K562 (cell line): Measurements from ENCODE around the gene KCNJ4.

ENCODE experiments used
- CREM ChIP-seq: IDR thresholded peaks from 2 replicates; pipeline ENCODE4 v1.6.1; 2014; ENCODE audit warnings: antibody characterized with exemption, low read depth
- EZH2 ChIP-seq: IDR thresholded peaks from 2 replicates; pipeline ENCODE4 v1.6.1; 2012; ENCODE audit warnings: low read depth, mild to moderate bottlenecking, inconsistent platforms, low read length, borderline replicate concordance
- FOXA1 ChIP-seq: fragments of 450-650 bp; IDR thresholded peaks from 2 replicates; pipeline ENCODE4 v1.6.1; 2016; ENCODE audit warnings: mild to moderate bottlenecking, borderline replicate concordance
- JUNB ChIP-seq: fragments of 450-650 bp; formaldehyde crosslinking; conservative IDR thresholded peaks from 2 replicates; pipeline ENCODE4 v1.4.0; 2020; ENCODE audit warnings: mild to moderate bottlenecking
- MAFF ChIP-seq: IDR thresholded peaks from 2 replicates; pipeline ENCODE4 v1.6.1; 2012; ENCODE audit warnings: low read length, improper control_type of control experiment
- MEF2A ChIP-seq: IDR thresholded peaks from 2 replicates; pipeline ENCODE4 v1.6.1; 2011; ENCODE audit warnings: low read depth, mild to moderate bottlenecking, low read length, moderate library complexity; ENCODE audit not compliant: control insufficient read depth
- NR2C2 ChIP-seq, 2 experiments: fragments of 200-800 bp in 1 of 2; sonication (Bioruptor generic) in 1 of 2; sonication (generic) in 1 of 2; formaldehyde crosslinking in 1 of 2; IDR thresholded peaks; 2 replicates each; pipeline versions ENCODE4 v1.6.1 to v1.8.0; 2016 to 2022; ENCODE audit warnings: mild to moderate bottlenecking in 1 of 2, missing compliant biosample characterization in 1 of 2, missing genetic modification characterization in 1 of 2, missing genetic modification reagents in 1 of 2
- PRPF4 ChIP-seq: fragments of 200-400 bp; formaldehyde crosslinking; IDR thresholded peaks from one replicate; pipeline ENCODE4 v1.6.1; 2017; ENCODE audit warnings: low read length, low read depth, mild to moderate bottlenecking; ENCODE audit not compliant: insufficient read depth, poor library complexity, severe bottlenecking
- RCOR1 ChIP-seq, 2 experiments: IDR thresholded peaks; 2 replicates each; pipeline ENCODE4 v1.6.1; 2012; ENCODE audit warnings: low read depth in 2 of 2, low read length in 2 of 2, borderline replicate concordance in 1 of 2, improper control_type of control experiment in 1 of 2
- SIN3A ChIP-seq, 2 experiments: fragments of 150-350 bp in 1 of 2; IDR thresholded peaks; 2 replicates each; pipeline ENCODE4 v1.6.1; 2011 to 2016; ENCODE audit warnings: borderline replicate concordance in 2 of 2, low read depth in 2 of 2, low read length in 2 of 2, mild to moderate bottlenecking in 2 of 2, moderate library complexity in 2 of 2; ENCODE audit not compliant: control insufficient read depth in 1 of 2
- SP1 ChIP-seq: sonication (generic); formaldehyde crosslinking; IDR thresholded peaks from 2 replicates; pipeline ENCODE4 v1.8.1; 2022; ENCODE audit warnings: mild to moderate bottlenecking, missing genetic modification reagents
- ZNF311 ChIP-seq: fragments of 250-450 bp; sonication (Bioruptor Pico); IDR thresholded peaks from 2 replicates; pipeline ENCODE4 v1.4.0; 2020; ENCODE audit warnings: mild to moderate bottlenecking, moderate library complexity
- TF ChIP-seq, protein P1 (sequence below): fragments of 450-650 bp; IDR thresholded peaks from 2 replicates; pipeline ENCODE4 v1.6.1; 2018; ENCODE audit not compliant: partially characterized antibody

DNA sequence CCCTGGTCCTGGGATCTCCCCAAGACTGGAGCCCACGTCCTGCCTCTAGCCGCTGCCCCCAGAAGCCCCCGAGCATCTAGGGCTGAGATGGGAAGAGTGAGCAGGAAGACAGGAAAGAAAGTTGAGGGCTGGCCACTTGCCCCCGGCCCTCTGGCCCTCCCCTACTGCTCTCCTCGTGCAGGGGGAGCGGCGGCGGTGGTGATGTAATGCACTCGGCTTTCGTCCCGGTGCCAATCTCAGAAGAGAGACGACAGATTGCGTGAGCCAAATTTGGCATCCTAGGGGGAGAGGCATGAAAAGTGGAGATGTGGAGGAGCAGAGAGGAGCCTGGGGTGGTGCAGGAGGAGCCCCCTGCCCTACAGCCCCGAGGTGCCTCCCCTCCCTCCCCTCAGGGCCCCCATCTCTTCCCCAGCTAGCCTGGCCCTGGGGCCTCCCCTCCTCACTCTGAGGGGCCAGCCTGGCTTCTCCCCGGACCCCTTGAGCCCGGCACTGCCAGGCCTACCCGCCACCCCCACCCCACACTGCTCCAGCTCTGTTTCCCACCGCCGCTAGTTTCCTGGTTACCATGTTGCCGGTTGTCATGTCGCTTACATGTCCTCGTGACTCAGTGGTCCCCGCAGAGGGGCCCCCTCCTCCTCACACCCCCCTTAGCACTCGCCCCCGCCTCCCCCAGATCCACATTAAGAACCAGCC, 2.5 kb downstream of the KCNJ4 start:
- TF ChIP-seq CREM (no peak), SIN3A (IDR thresholded peaks at IDR 0.05; ENCODE audit: borderline replicate concordance in 2 of 2, control insufficient read depth in 1 of 2, low read depth in 2 of 2, low read length in 2 of 2) (no peak), ZNF311 (no peak), NR2C2 (CRISPR knock-in tag; IDR thresholded peaks at IDR 0.05) (no peak), NR2C2 (tag; IDR thresholded peaks at IDR 0.05) (no peak), SP1 (no peak), FOXA1 (no peak), RCOR1 (IDR thresholded peaks at IDR 0.05; ENCODE audit: borderline replicate concordance in 1 of 2, low read depth in 2 of 2, low read length in 2 of 2) (no peak), JUNB (no peak), EZH2 (no peak), MEF2A (no peak), PRPF4 (no peak), MAFF (no peak)
- TF ChIP-seq, protein P1, sequence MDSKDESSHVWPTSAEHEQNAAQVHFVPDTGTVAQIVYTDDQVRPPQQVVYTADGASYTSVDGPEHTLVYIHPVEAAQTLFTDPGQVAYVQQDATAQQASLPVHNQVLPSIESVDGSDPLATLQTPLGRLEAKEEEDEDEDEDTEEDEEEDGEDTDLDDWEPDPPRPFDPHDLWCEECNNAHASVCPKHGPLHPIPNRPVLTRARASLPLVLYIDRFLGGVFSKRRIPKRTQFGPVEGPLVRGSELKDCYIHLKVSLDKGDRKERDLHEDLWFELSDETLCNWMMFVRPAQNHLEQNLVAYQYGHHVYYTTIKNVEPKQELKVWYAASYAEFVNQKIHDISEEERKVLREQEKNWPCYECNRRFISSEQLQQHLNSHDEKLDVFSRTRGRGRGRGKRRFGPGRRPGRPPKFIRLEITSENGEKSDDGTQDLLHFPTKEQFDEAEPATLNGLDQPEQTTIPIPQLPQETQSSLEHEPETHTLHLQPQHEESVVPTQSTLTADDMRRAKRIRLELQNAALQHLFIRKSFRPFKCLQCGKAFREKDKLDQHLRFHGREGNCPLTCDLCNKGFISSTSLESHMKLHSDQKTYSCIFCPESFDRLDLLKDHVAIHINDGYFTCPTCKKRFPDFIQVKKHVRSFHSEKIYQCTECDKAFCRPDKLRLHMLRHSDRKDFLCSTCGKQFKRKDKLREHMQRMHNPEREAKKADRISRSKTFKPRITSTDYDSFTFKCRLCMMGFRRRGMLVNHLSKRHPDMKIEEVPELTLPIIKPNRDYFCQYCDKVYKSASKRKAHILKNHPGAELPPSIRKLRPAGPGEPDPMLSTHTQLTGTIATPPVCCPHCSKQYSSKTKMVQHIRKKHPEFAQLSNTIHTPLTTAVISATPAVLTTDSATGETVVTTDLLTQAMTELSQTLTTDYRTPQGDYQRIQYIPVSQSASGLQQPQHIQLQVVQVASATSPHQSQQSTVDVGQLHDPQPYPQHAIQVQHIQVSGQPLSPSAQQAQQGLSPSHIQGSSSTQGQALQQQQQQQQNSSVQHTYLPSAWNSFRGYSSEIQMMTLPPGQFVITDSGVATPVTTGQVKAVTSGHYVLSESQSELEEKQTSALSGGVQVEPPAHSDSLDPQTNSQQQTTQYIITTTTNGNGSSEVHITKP = no peak
